ENCODE data around the gene RALGAPA1. TPM values are rescaled to one million over a fixed set of nuclear protein-coding genes. Genes with fewer than 3 reads are reported as not detected.

RALGAPA1 gene
- total and polyA plus RNA-seq, 3 experiments from 2014 or later: 28.2 to 37.9 (median 29.3) TPM

- DNase-seq: no peak
- no peaks in the 10 kb centered on the region for H3K36me3 ChIP-seq (ENCODE audit: insufficient read depth, low read length)
- no peak overlapping the region for H3K27ac ChIP-seq (ENCODE audit: low read depth, low read length)
- H3K9me3 Mint-ChIP-seq: no peaks in the 10 kb centered on the region
- no peak overlapping the region for H3K4me3 ChIP-seq (ENCODE audit: low read length)
- H3K36me3 Mint-ChIP-seq: peaks cover 30 to 71% (median 34%) of the 10 kb centered on the region in 3 donors
- H3K27me3 ChIP-seq (ENCODE audit: insufficient read depth, low read length, poor library complexity, severe bottlenecking): no peaks in the 10 kb centered on the region
- H3K27ac Mint-ChIP-seq: peak overlapping the region in 1 of 8 donors; percentile 26
- H3K4me1 Mint-ChIP-seq: no peaks in the 10 kb centered on the region
- H3K27me3 Mint-ChIP-seq: no peaks in the 10 kb centered on the region
- POLR2A ChIA-PET: no interaction called here
- no peak overlapping the region for H3K4me3 Mint-ChIP-seq
- H3K9me3 ChIP-seq (ENCODE audit: low read length): no peaks in the 10 kb centered on the region
- H3K4me1 ChIP-seq (ENCODE audit: insufficient read depth, low read length): no peaks in the 10 kb centered on the region
- CTCF ChIA-PET: interaction anchor here (0.7 kb wide), 1 partner anchor 342 kb away, joined by 3 read pairs; no protein-coding TSS in a partner anchor
These were observed 54.4 kb downstream of the RALGAPA1 start for GRCh38 chr14:35754671-35755070.

GRCh38 chr14:35752380-35752779, 56.7 kb downstream of the RALGAPA1 start:
- no peaks in the 10 kb centered on the region for H3K27me3 Mint-ChIP-seq
- no peaks in the 10 kb centered on the region for H3K4me1 ChIP-seq (ENCODE audit: insufficient read depth, low read length)
- H3K27ac Mint-ChIP-seq: no peak overlapping the region
- no peaks in the 10 kb centered on the region for H3K9me3 ChIP-seq (ENCODE audit: low read length)
- peaks cover 3% of the 10 kb centered on the region for H3K36me3 ChIP-seq (ENCODE audit: insufficient read depth, low read length)
- CTCF ChIA-PET: no interaction called here
- H3K9me3 Mint-ChIP-seq: no peaks in the 10 kb centered on the region
- no peak for DNase-seq
- H3K4me3 ChIP-seq (ENCODE audit: low read length): no peak overlapping the region
- H3K36me3 Mint-ChIP-seq: peaks cover 27 to 77% (median 38%) of the 10 kb centered on the region in 3 donors
- POLR2A ChIA-PET: no interaction called here
- H3K4me1 Mint-ChIP-seq: no peaks in the 10 kb centered on the region
- H3K27me3 ChIP-seq (ENCODE audit: insufficient read depth, low read length, poor library complexity, severe bottlenecking): no peaks in the 10 kb centered on the region
- H3K27ac ChIP-seq (ENCODE audit: low read depth, low read length): no peak overlapping the region
- no peak overlapping the region for H3K4me3 Mint-ChIP-seq

GRCh38 chr14:35750202-35750904, 58.7 kb downstream of the RALGAPA1 start:
- Mint-ChIP-seq H3K9me3 (no peaks in the 10 kb centered on the region), H3K4me3 (no peak overlapping the region), H3K27ac (peak overlapping the region in 1 of 8 donors; percentile 26), H3K4me1 (no peaks in the 10 kb centered on the region), H3K27me3 (no peaks in the 10 kb centered on the region), H3K36me3 (peaks cover 14 to 80% (median 32%) of the 10 kb centered on the region in 3 donors)
- Histone ChIP-seq H3K27me3 (ENCODE audit: insufficient read depth, low read length, poor library complexity, severe bottlenecking) (no peaks in the 10 kb centered on the region), H3K4me3 (ENCODE audit: low read length) (no peak overlapping the region), H3K4me1 (ENCODE audit: insufficient read depth, low read length) (no peaks in the 10 kb centered on the region), H3K27ac (ENCODE audit: low read depth, low read length) (no peak overlapping the region), H3K9me3 (ENCODE audit: low read length) (no peaks in the 10 kb centered on the region), H3K36me3 (ENCODE audit: insufficient read depth, low read length) (peaks cover 3% of the 10 kb centered on the region)
- no peak for DNase-seq
- POLR2A ChIA-PET: no interaction called here
- CTCF ChIA-PET: no interaction called here

- H3K27me3 Mint-ChIP-seq: no peaks in the 10 kb centered on the region
These were observed 61.7 kb downstream of the RALGAPA1 start for GRCh38 chr14:35747379-35747778.

GRCh38 chr14:35742442-35742841, 66.7 kb downstream of the RALGAPA1 start:
- DNase-seq: no peak
- ChIA-PET POLR2A (no interaction called here), CTCF (no interaction called here)
- H3K36me3 Mint-ChIP-seq: peaks cover 0 to 66% (median 10%) of the 10 kb centered on the region in 3 donors
- no peak overlapping the region for H3K4me3 ChIP-seq (ENCODE audit: low read length)
- H3K4me1 Mint-ChIP-seq: peaks cover 0 to 8% (median 0%) of the 10 kb centered on the region in 3 donors
- H3K36me3 ChIP-seq (ENCODE audit: insufficient read depth, low read length): no peaks in the 10 kb centered on the region
- no peaks in the 10 kb centered on the region for H3K9me3 ChIP-seq (ENCODE audit: low read length)
- H3K27ac ChIP-seq (ENCODE audit: low read depth, low read length): no peak overlapping the region
- no peaks in the 10 kb centered on the region for H3K27me3 ChIP-seq (ENCODE audit: insufficient read depth, low read length, poor library complexity, severe bottlenecking)
- H3K4me3 Mint-ChIP-seq: no peak overlapping the region
- peak overlapping the region in 1 of 8 donors; percentile 10 for H3K27ac Mint-ChIP-seq
- H3K9me3 Mint-ChIP-seq: no peaks in the 10 kb centered on the region
- H3K4me1 ChIP-seq (ENCODE audit: insufficient read depth, low read length): no peaks in the 10 kb centered on the region
- no peaks in the 10 kb centered on the region for H3K27me3 Mint-ChIP-seq

More at GRCh38 chr14:35747379-35747778, 61.7 kb downstream of the RALGAPA1 start:
- no peak overlapping the region for H3K4me3 ChIP-seq (ENCODE audit: low read length)
- no peaks in the 10 kb centered on the region for H3K4me1 ChIP-seq (ENCODE audit: insufficient read depth, low read length)
- Mint-ChIP-seq H3K36me3 (peaks cover 3 to 75% (median 18%) of the 10 kb centered on the region in 3 donors), H3K4me1 (no peaks in the 10 kb centered on the region), H3K27ac (peak overlapping the region in 4 of 8 donors; percentile 35 to 79 (median 48)), H3K9me3 (no peaks in the 10 kb centered on the region), H3K4me3 (no peak overlapping the region)
- H3K36me3 ChIP-seq (ENCODE audit: insufficient read depth, low read length): peaks cover 3% of the 10 kb centered on the region
- ChIA-PET CTCF (no interaction called here), POLR2A (no interaction called here)
- DNase-seq: no peak
- H3K27ac ChIP-seq (ENCODE audit: low read depth, low read length): no peak overlapping the region
- no peaks in the 10 kb centered on the region for H3K27me3 ChIP-seq (ENCODE audit: insufficient read depth, low read length, poor library complexity, severe bottlenecking)
- H3K9me3 ChIP-seq (ENCODE audit: low read length): no peaks in the 10 kb centered on the region

GRCh38 chr14:35742032-35742371, 67.1 kb downstream of the RALGAPA1 start:
- CTCF ChIA-PET: no interaction called here
- no peak overlapping the region for H3K27ac Mint-ChIP-seq
- H3K9me3 Mint-ChIP-seq: no peaks in the 10 kb centered on the region
- no peaks in the 10 kb centered on the region for H3K27me3 ChIP-seq (ENCODE audit: insufficient read depth, low read length, poor library complexity, severe bottlenecking)
- peaks cover 0 to 8% (median 0%) of the 10 kb centered on the region in 3 donors for H3K4me1 Mint-ChIP-seq
- H3K27me3 Mint-ChIP-seq: no peaks in the 10 kb centered on the region
- no peak overlapping the region for H3K4me3 Mint-ChIP-seq
- peaks cover 0 to 66% (median 7%) of the 10 kb centered on the region in 3 donors for H3K36me3 Mint-ChIP-seq
- no peak overlapping the region for H3K4me3 ChIP-seq (ENCODE audit: low read length)
- no peaks in the 10 kb centered on the region for H3K4me1 ChIP-seq (ENCODE audit: insufficient read depth, low read length)
- no peaks in the 10 kb centered on the region for H3K36me3 ChIP-seq (ENCODE audit: insufficient read depth, low read length)
- DNase-seq: no peak
- POLR2A ChIA-PET: no interaction called here
- H3K27ac ChIP-seq (ENCODE audit: low read depth, low read length): no peak overlapping the region
- H3K9me3 ChIP-seq (ENCODE audit: low read length): no peaks in the 10 kb centered on the region

- Histone ChIP-seq H3K36me3 (ENCODE audit: insufficient read depth, low read length) (no peaks in the 10 kb centered on the region), H3K27ac (ENCODE audit: low read depth, low read length) (no peak overlapping the region), H3K9me3 (ENCODE audit: low read length) (no peaks in the 10 kb centered on the region), H3K27me3 (ENCODE audit: insufficient read depth, low read length, poor library complexity, severe bottlenecking) (no peaks in the 10 kb centered on the region), H3K4me3 (ENCODE audit: low read length) (no peak overlapping the region), H3K4me1 (ENCODE audit: insufficient read depth, low read length) (no peaks in the 10 kb centered on the region)
- DNase-seq: no peak
- Mint-ChIP-seq H3K9me3 (no peaks in the 10 kb centered on the region), H3K27me3 (no peaks in the 10 kb centered on the region), H3K27ac (peak overlapping the region in 1 of 8 donors; percentile 41), H3K36me3 (peaks cover under 1 to 64% (median 5%) of the 10 kb centered on the region in 3 donors), H3K4me3 (no peak overlapping the region), H3K4me1 (peaks cover 0 to 8% (median 0%) of the 10 kb centered on the region in 3 donors)
- ChIA-PET POLR2A (no interaction called here), CTCF (no interaction called here)
These were observed 67.6 kb downstream of the RALGAPA1 start for GRCh38 chr14:35741345-35742031.

- Mint-ChIP-seq H3K27ac (peak overlapping the region in 1 of 8 donors; percentile 12), H3K36me3 (peaks cover 12 to 66% (median 15%) of the 10 kb centered on the region in 3 donors), H3K9me3 (no peaks in the 10 kb centered on the region), H3K4me1 (peaks cover 0 to 8% (median 0%) of the 10 kb centered on the region in 3 donors), H3K4me3 (no peak overlapping the region), H3K27me3 (no peaks in the 10 kb centered on the region)
- no peak overlapping the region for H3K4me3 ChIP-seq (ENCODE audit: low read length)
- ChIA-PET CTCF (no interaction called here), POLR2A (no interaction called here)
- H3K27ac ChIP-seq (ENCODE audit: low read depth, low read length): no peak overlapping the region
- H3K4me1 ChIP-seq (ENCODE audit: insufficient read depth, low read length): no peaks in the 10 kb centered on the region
- no peaks in the 10 kb centered on the region for H3K27me3 ChIP-seq (ENCODE audit: insufficient read depth, low read length, poor library complexity, severe bottlenecking)
- H3K36me3 ChIP-seq (ENCODE audit: insufficient read depth, low read length): no peaks in the 10 kb centered on the region
- DNase-seq: no peak
- no peaks in the 10 kb centered on the region for H3K9me3 ChIP-seq (ENCODE audit: low read length)
These were observed 68.9 kb downstream of the RALGAPA1 start for GRCh38 chr14:35740215-35740614.
